Umbilical cord (tissue), 2 donors: Measurements from ENCODE around the gene ETV7. TPM values are rescaled to one million over a fixed set of nuclear protein-coding genes. Genes with fewer than 3 reads are reported as not detected.
"Not testable (repeated sequence)": the region's sequence is repeated elsewhere in the genome, so short reads cannot be mapped to it uniquely, and the experiment has no call there.

Source experiments
- DNase-seq: peaks from one replicate; pipeline ENCODE4 v3.0.0-alpha.2; 2015; ENCODE audit warnings: low spot score
- total RNA-seq: library from RNA; depleted of rRNA; stranded (reverse); fragments of >200 nt; gene quantifications from one replicate; pipeline ENCODE4 v1.2.3, GENCODE V29; 2014; ENCODE audit warnings: low replicate concordance; ENCODE audit not compliant: insufficient read depth

The ETV7 gene
- 0.96 TPM for total RNA-seq

- no peak for DNase-seq
Measured at GRCh38 chr6:36387440-36388303, at the start of gene ETV7. TSS of gene ETV7 (minus strand) at chr6:36387669. CDS start at chr6:36387541, 128 bp downstream.

DNA sequence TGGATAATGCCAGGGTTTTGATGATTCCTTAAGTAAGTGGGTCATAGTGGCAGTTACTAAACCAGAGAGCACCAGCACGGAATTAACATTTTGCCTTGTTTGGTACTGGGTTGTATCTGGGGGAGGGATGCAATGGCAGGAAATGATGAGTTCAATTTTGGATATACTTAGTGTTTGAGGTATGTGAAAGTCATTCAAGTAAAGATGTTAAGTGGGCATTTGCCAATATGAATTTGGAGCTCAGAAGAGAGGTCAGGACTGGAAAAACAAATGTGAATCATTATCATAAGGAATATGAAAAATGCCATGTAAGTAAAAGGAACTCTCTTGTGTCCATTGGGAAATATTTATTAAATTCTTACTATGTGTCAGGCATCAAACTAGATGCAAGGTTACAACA is 49.0 kb upstream of the ETV7 start:
- DNase-seq, result no peak

DNA sequence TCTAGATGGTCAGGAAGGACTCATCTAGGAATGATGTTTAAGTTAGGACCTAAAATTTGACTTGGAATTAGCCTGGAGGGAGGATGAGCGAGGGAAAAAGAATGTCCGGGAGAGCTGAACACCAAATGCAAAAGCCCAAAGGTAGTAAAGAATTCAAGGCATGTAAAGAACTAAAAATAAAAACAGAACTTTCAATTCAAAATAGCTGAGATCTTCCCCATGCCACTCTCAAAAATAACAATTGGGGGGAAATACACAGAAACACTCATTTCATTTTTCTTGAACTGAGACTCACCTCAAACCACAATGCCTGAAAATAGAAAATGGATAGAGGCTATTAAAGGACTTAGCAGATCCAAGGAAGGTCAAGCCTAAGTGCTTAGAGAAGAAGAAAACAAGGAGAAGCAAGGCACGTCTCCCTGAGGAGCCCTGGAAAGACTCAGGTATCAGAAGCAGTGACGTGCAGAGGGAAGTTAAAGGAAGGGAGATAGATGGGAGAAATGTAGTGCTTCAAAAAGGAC is 44.7 kb upstream of the ETV7 start:
- DNase-seq, result no peak

DNA sequence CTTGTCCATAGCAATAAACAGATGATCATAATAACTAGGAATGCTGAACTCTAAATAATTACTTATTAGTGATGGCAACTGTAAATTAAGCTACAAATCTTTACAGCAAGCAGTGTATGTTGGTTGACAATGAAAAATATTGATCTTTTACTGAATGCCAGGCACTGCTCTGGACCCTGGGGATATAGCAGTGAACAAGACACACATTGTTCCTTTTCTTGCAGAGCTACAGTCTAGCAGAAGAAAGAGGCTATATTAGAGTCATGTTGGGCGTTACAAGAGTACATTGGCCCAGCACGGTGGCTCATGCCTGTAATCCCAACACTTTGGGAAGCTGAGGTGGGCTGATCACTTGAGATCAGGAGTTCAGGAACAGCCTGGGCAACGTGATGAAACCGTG is 43.7 kb upstream of the ETV7 start:
- no peak for DNase-seq

- DNase-seq, result no peak
Measured at GRCh38 chr6:36430351-36430750, 42.9 kb upstream of the ETV7 start.

- no peak for DNase-seq
Measured at GRCh38 chr6:36428911-36429310, 41.4 kb upstream of the ETV7 start.

GRCh38 chr6:36426622-36427021 is 39.2 kb upstream of the ETV7 start:
- DNase-seq, result no peak

DNA sequence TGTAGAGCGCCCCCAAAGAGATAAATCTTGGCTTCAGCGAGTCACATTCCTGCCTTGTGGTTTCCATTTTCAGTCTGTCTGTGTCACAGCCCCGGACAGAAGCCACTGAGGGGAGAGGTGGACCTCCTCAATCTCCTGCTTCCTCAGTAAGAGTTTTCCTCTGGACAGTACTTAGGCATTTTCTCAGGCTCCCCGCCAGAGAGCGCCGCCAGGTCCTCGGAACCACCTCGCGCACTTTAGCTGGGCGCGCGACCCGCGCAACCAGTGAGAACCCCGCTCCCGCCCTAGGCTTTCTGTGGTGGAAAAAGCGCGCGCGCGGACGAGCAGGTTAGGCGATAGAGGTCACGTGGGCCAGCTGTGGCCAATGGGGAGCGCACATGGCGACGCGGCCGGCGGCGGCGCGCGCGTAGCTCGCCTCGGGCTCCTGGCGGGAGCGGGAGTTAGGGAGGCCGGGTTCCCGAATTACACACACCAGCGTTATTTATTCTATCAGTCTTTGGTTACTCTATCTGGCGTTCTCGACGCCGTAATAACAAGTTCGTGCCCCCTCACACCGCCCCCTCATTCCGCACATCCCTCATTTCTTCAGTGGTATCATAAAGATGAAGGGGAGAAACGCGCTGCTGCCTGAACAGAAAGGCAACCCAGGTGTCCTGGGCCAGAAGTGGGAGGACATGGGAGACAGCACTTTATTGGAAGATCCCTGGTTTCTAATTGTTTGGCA is 35.8 kb upstream of the ETV7 start:
- peak; percentile 99 for DNase-seq

DNA sequence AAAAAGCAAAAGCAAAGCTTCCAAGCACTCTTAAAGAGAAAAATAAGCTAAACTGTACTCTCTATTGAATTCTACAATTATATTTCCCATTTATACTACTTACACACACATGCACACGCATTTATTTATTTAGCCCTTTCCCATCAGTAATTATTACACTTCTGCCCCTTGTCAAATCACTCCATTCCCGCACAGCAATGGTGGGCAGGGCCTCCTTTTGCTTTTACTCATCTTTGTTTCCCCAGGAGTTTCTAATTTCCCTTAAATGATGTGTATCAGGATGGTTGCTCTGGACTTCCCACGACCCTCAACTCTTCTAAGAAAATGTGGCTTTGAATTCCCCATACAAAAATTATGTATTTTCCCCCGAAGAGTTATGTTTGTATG is 35.2 kb upstream of the ETV7 start:
- no peak for DNase-seq

- no peak for DNase-seq
Measured at GRCh38 chr6:36419310-36419709, 31.8 kb upstream of the ETV7 start.

DNA sequence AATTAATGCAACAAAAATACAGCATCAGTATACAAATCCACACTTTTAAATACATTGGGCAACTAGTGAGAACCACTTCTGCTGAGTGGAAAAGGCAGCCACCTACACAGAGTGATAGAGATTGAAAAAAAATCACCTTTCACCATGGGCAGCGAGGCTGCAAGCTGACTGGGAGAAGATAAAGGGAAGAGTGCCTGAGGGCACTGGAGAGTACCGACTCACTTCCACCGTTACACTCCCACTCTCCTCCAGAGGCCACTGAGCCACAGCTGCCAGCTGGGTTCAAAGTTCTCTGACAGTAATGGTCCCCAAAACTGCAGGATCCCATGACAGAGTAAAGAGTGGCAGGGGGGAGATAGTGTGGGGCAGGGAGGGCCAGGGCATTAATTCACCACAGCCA is 31.1 kb upstream of the ETV7 start:
- no peak for DNase-seq

GRCh38 chr6:36414481-36414880 is 27.0 kb upstream of the ETV7 start:
- no peak for DNase-seq

GRCh38 chr6:36413489-36414480 is 26.3 kb upstream of the ETV7 start:
- DNase-seq, result no peak

DNA sequence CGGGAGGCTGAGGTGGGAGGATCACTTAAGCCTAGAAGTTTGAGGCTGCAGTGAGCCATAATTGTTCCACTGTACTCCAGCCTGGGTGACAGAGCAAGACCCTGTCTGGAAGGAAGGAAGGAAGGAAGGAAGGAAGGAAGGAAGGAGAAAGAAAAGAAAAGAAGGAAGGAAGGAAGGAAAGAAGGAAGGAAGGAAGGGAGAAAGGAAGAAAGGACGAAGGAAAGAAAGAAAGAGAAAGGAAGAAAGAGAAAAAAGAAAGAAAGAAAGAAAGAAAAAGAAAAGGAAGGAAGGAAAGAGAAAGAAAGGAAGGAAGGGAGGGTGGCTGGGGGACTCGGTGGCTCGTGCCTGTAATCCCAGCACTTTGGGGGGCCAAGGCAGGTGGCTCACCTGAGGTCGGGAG is 22.2 kb upstream of the ETV7 start:
- DNase-seq, result not testable (repeated sequence)

- DNase-seq, result no peak
Measured at GRCh38 chr6:36404164-36404563, 16.7 kb upstream of the ETV7 start.

DNA sequence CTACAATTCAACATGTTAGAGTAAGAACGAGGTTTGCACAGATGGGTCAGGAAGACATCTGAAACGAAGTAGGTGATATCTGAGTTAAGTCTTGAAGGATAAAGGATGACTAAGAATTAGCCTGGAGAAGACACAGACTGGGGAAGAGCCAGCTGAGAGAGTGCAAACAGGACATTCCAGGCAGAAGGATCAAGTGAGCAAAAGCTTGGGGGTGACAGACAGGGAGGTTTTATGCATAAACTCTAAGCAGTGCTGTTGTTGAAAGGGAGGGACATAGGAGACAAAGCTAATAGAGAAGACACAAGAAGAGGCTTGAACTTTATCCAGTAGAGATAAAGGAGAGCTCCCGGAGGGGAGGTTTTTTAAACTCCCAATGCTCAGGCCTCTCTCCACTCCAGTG is 15.0 kb upstream of the ETV7 start:
- DNase-seq, result peak; percentile 13

- no peak for DNase-seq
Measured at GRCh38 chr6:36399970-36400369, 12.5 kb upstream of the ETV7 start.

DNA sequence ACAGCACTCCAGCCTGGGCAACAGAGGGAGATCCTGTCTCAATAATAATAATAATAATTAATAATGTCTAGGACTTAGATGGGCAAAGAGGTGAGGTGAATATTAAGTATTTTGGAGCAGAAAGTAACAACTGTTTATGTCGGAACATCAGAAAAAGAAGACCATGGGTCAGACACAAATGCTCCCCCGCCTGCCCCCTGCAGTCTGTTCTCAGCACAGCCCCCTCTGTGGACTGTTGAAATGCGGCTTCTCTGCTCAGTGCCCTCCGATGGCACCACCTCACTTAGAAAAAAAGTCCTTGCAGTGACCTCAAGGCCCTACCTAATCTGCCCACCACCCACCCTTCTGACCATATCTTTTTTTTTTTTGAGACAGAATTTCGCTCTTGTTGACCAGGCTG is 5.2 kb upstream of the ETV7 start:
- no peak for DNase-seq

- DNase-seq, result no peak
Measured at GRCh38 chr6:36389353-36389752, 1.9 kb upstream of the ETV7 start.

GRCh38 chr6:36386495-36387439 is 702 bp downstream of the ETV7 start:
- DNase-seq, result peak; percentile 68
